Activated naive CD4-positive, alpha-beta T cell (primary cell): ENCODE results near the gene HSDL1.
A peak's percentile ranks its signal among the peaks of the same experiment; 100 is the strongest.

ENCODE experiments used
- DNase-seq, 4 experiments: peaks; one replicate each; lab custom pipeline; 2025; lab: John Stamatoyannopoulos, UW

Gene HSDL1

GRCh38 chr16:84107921-84108320 is 37.1 kb downstream of the HSDL1 start:
- DNase-seq = no peak

- no peak for DNase-seq
Observed at GRCh38 chr16:84105948-84106740, 38.8 kb downstream of the HSDL1 start.

GRCh38 chr16:84105301-84105815 is 39.6 kb downstream of the HSDL1 start:
- no peak for DNase-seq

- DNase-seq = no peak
Observed at GRCh38 chr16:84104231-84104630, 40.7 kb downstream of the HSDL1 start.

- DNase-seq = no peak
Observed at GRCh38 chr16:84103678-84104077, 41.3 kb downstream of the HSDL1 start.

- DNase-seq = no peak
Observed at GRCh38 chr16:84098939-84099338, 46.0 kb downstream of the HSDL1 start.

GRCh38 chr16:84096447-84097005 is 48.5 kb downstream of the HSDL1 start:
- DNase-seq = no peak

- DNase-seq = no peak
Observed at GRCh38 chr16:84095466-84095865, 49.5 kb downstream of the HSDL1 start.

- no peak for DNase-seq
Observed at GRCh38 chr16:84093879-84094270, 51.1 kb downstream of the HSDL1 start.

- DNase-seq = no peak
Observed at GRCh38 chr16:84093120-84093878, 51.7 kb downstream of the HSDL1 start.

- no peak for DNase-seq
Observed at GRCh38 chr16:84091460-84091859, 53.5 kb downstream of the HSDL1 start.

GRCh38 chr16:84090211-84090610 is 54.8 kb downstream of the HSDL1 start:
- no peak for DNase-seq

- DNase-seq = peak in 3 of 4 experiments; percentile 5 to 50 (median 25)
Observed at GRCh38 chr16:84088695-84089395, 56.1 kb downstream of the HSDL1 start.

- no peak for DNase-seq
Observed at GRCh38 chr16:84087466-84088151, 57.4 kb downstream of the HSDL1 start.

- DNase-seq = no peak
Observed at GRCh38 chr16:84087001-84087400, 58.0 kb downstream of the HSDL1 start.

- no peak for DNase-seq
Observed at GRCh38 chr16:84086341-84086740, 58.6 kb downstream of the HSDL1 start.

GRCh38 chr16:84085773-84086172 is 59.2 kb downstream of the HSDL1 start:
- DNase-seq = no peak

- DNase-seq = no peak
Observed at GRCh38 chr16:84085271-84085667, 59.7 kb downstream of the HSDL1 start.

GRCh38 chr16:84084570-84085270 is 60.3 kb downstream of the HSDL1 start:
- DNase-seq = peak in 3 of 4 experiments; percentile 19 to 44 (median 24)

- no peak for DNase-seq
Observed at GRCh38 chr16:84082835-84083569, 62.0 kb downstream of the HSDL1 start.
